ENCODE data around the gene MED16. TPM values are rescaled to one million over a fixed set of nuclear protein-coding genes. Genes with fewer than 3 reads are reported as not detected.

Gene MED16
- total RNA-seq, 1 experiment from 2014 or later = 83.1 TPM

GRCh38 chr19:920051-920864 is 27.3 kb upstream of the MED16 start:
- peaks cover 64% of the 10 kb centered on the region for H3K27me3 Mint-ChIP-seq (ENCODE audit: low read depth)
- H3K4me1 ChIP-seq (ENCODE audit: insufficient read depth, low read length) = no peaks in the 10 kb centered on the region
- no peak overlapping the region for H3K27ac ChIP-seq (ENCODE audit: insufficient read length, low read depth, low read length)

More at GRCh38 chr19:920051-920864, 27.3 kb upstream of the MED16 start:
- no peak overlapping the region for H2BK15ac ChIP-seq (ENCODE audit: low read depth, low read length)
- H3K36me3 Mint-ChIP-seq (ENCODE audit: insufficient read depth in 1 of 3, low read depth in 3 of 3) = peaks cover 0 to 2% (median 0%) of the 10 kb centered on the region in 3 experiments; a peak in 1 of 7 replicates
- H4K8ac ChIP-seq (replicated peaks; ENCODE audit: insufficient read length, low read depth, low read length) = no peak overlapping the region
- H3K9ac ChIP-seq (ENCODE audit: extremely low read depth, insufficient read length, low read length) = no peak overlapping the region
- no peak overlapping the region for H3K18ac ChIP-seq (ENCODE audit: insufficient read length, low read depth, low read length)
- no peak overlapping the region for H3K56ac ChIP-seq (ENCODE audit: insufficient read length, low read depth, low read length)
- no peaks in the 10 kb centered on the region for H4K20me1 ChIP-seq (ENCODE audit: control insufficient read depth, insufficient read depth, insufficient read length)
- no peak overlapping the region for H2BK5ac ChIP-seq (ENCODE audit: insufficient read length, low read length)
- H2AFZ ChIP-seq (ENCODE audit: low read length) = no peak overlapping the region
- no peak overlapping the region for H2BK20ac ChIP-seq (ENCODE audit: low read depth, low read length, poor library complexity, severe bottlenecking)
- peak overlapping the region; percentile 9 to 69; a peak in 4 of 5 replicates for H3K4me3 Mint-ChIP-seq
- no peaks in the 10 kb centered on the region for H3K79me1 ChIP-seq (ENCODE audit: insufficient read depth, low read depth, low read length, poor library complexity, severe bottlenecking)
- no peak overlapping the region for H3K14ac ChIP-seq (ENCODE audit: insufficient read depth, low read length)
- H3K27me3 ChIP-seq (ENCODE audit: insufficient read depth, low read length) = peaks cover 19% of the 10 kb centered on the region; the same call in 1 of the 2 replicates
- H2BK12ac ChIP-seq (ENCODE audit: insufficient read length, low read depth, low read length) = no peak overlapping the region
- H3K4me1 Mint-ChIP-seq = peaks cover 5 to 8% of the 10 kb centered on the region in 2 experiments; a peak in 3 of 4 replicates
- H4K5ac ChIP-seq (ENCODE audit: insufficient read length, low read depth, low read length) = no peak overlapping the region
- no peak overlapping the region for H3K23ac ChIP-seq (ENCODE audit: insufficient read length, low read depth, low read length)
- TF ChIP-seq, protein P1, sequence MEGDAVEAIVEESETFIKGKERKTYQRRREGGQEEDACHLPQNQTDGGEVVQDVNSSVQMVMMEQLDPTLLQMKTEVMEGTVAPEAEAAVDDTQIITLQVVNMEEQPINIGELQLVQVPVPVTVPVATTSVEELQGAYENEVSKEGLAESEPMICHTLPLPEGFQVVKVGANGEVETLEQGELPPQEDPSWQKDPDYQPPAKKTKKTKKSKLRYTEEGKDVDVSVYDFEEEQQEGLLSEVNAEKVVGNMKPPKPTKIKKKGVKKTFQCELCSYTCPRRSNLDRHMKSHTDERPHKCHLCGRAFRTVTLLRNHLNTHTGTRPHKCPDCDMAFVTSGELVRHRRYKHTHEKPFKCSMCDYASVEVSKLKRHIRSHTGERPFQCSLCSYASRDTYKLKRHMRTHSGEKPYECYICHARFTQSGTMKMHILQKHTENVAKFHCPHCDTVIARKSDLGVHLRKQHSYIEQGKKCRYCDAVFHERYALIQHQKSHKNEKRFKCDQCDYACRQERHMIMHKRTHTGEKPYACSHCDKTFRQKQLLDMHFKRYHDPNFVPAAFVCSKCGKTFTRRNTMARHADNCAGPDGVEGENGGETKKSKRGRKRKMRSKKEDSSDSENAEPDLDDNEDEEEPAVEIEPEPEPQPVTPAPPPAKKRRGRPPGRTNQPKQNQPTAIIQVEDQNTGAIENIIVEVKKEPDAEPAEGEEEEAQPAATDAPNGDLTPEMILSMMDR (conservative IDR thresholded peaks at IDR 0.05) = no peak
- WGBS (ENCODE audit: extremely low coverage, insufficient read length, low lambda C conversion rate) = no CpG with 5 or more reads among the region's 84 CpGs
- no peak overlapping the region for H2AK5ac ChIP-seq (ENCODE audit: insufficient read length, low read length)
- H3K9me3 ChIP-seq (ENCODE audit: control insufficient read depth, low read depth, low read length) = no peaks in the 10 kb centered on the region
- H3K27ac Mint-ChIP-seq = no peak overlapping the region
- H3K9me3 Mint-ChIP-seq = peaks cover 0 to 3% of the 10 kb centered on the region in 2 experiments; a peak in 2 of 5 replicates
- peak overlapping the region; percentile 23 for H3K4me2 ChIP-seq (ENCODE audit: insufficient read depth, insufficient read length, low read length)
- no peak overlapping the region for H3K4ac ChIP-seq (ENCODE audit: low read depth, low read length)
- H3K23me2 ChIP-seq (ENCODE audit: insufficient read length, low read depth, low read length, poor library complexity, severe bottlenecking) = peaks cover 17% of the 10 kb centered on the region
- no peaks in the 10 kb centered on the region for H3K79me2 ChIP-seq (ENCODE audit: insufficient read depth, low read length)
- no peak overlapping the region for H4K91ac ChIP-seq (ENCODE audit: insufficient read length, low read depth, low read length)
- H3T11ph ChIP-seq (ENCODE audit: low read length) = no peak overlapping the region
- no peak for DNase-seq
- H2BK120ac ChIP-seq (ENCODE audit: low read depth, low read length, poor library complexity, severe bottlenecking) = no peak overlapping the region

All from H9 (cell line).